Activated naive CD4-positive, alpha-beta T cell treated with anti-CD3 and anti-CD28 coated beads, Interleukin-2, amount 50 U/mL, for 16 hours (primary cell): ENCODE measurements around the gene LAIR2.
A peak's percentile ranks its signal among the peaks of the same experiment; 100 is the strongest.
"Not testable (repeated sequence)": the region's sequence is repeated elsewhere in the genome, so short reads cannot be mapped to it uniquely, and the experiment has no call there.

ENCODE experiments used
- DNase-seq: peaks from one replicate; pipeline ENCODE4 v3.0.0-alpha.2; 2020

Gene LAIR2

DNA sequence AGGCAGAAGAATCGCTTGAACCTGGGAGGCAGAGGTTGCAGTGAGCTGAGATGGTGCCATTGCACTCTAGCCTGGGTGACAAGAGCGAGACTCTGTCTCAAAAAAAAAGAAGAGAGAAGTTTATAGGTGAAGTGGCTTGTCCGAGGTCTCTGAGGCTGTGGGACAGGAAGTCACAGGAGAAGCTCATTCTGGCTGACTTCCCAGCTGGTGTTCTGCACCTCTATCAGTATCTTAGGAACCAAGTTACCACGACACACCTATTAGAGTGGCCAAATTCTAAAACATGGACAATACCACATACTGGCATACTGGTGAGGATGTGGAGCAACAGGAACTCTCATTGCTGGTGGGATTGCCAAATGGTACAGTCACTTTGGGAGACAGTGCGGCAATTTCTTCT is 7.3 kb upstream of the LAIR2 start:
- not testable (repeated sequence) for DNase-seq

- DNase-seq: not testable (repeated sequence)
These were observed 4.7 kb upstream of the LAIR2 start for GRCh38 chr19:54497747-54498450.

- DNase-seq: not testable (repeated sequence)
These were observed 4.2 kb upstream of the LAIR2 start for GRCh38 chr19:54498451-54498772.

DNA sequence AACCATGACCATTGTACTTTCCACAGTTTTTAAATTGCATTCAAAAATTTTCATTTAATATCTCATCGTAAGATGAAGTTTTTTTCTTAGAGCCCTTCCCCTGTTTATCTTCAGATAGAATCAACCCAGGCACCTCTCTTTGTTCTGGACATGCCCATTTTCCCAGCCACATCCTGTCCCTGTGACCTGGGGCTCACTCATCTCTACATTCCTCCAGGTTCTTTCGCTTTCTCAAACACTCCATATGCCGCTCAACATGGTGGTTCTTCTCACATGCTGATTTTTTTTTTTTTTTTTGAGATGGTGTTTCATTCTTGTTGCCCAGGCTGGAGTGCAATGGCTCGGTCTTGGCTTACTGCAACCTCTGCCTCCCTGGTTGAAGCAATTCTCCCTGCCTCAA is 2.9 kb downstream of the LAIR2 start:
- not testable (repeated sequence) for DNase-seq

DNA sequence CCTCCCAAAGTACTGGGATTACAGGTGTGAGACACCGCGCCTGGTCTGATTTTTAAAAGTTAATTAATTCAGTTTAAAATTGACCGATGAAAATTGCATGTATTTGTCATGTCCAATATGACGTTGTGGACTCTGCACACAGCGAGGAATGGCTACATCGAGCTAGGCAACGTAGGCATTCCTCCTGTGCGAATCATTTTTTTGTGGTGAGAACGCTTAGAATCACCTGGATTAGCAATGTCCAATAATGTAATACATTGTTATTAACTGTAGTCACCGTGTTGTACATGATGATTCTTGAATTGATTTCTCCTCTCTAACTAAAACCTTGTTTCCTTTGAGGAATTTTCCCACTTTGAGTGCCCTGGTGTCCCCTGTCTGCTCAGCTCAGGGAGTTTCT is 3.4 kb downstream of the LAIR2 start:
- DNase-seq: no peak

- DNase-seq: not testable (repeated sequence)
These were observed 4.5 kb downstream of the LAIR2 start for GRCh38 chr19:54507038-54507717.

DNA sequence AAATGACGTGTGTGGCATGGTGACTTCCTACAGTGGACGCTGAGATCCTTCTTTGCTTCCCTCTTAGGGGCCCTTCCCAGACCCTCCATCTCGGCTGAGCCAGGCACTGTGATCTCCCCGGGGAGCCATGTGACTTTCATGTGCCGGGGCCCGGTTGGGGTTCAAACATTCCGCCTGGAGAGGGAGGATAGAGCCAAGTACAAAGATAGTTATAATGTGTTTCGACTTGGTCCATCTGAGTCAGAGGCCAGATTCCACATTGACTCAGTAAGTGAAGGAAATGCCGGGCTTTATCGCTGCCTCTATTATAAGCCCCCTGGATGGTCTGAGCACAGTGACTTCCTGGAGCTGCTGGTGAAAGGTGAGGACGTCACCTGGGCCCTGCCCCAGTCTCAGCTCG is 5.2 kb downstream of the LAIR2 start:
- no peak for DNase-seq

GRCh38 chr19:54508487-54508886 is 5.9 kb downstream of the LAIR2 start:
- not testable (repeated sequence) for DNase-seq

DNA sequence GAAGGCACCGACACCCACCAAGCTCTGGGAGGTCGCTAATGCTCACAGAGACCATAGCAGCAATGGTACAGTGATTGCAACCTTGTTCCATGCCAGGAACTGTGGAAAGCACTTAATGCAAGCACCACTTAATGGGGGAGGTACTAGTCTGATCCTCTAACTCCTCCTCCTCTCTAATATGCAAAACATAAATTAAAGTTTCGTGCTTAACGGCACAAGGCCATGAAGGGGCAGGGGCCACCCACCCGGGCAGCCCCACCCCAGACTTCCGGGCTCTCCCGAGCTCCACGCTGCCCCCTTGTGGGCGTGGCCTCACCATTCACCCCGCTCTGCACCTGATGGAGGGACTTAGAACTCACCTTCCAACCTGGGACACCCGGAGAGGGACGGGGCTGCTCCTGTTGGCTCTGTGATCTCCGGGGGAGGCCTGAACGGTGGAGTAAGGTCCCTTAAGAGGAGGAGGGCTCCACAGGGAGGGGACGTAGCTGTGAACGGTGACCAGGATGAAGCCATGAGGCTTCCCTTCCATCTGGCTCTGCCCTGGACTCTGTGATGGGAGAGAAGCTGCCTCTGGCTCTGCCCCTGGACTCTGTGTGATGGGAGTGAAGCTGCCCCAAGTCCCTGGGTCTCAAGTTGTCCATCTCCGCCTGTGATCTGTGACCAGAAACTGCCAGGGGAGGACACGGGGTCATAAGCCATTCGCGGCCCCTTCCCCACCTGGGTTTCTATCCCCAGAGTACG is 6.7 kb downstream of the LAIR2 start:
- DNase-seq: not testable (repeated sequence)

GRCh38 chr19:54515156-54515555 is 12.5 kb downstream of the LAIR2 start:
- DNase-seq: no peak

- peak; percentile 48 for DNase-seq
These were observed 14.9 kb downstream of the LAIR2 start for GRCh38 chr19:54517483-54517882.

GRCh38 chr19:54518844-54519243 is 16.2 kb downstream of the LAIR2 start:
- peak; percentile 16 for DNase-seq

DNA sequence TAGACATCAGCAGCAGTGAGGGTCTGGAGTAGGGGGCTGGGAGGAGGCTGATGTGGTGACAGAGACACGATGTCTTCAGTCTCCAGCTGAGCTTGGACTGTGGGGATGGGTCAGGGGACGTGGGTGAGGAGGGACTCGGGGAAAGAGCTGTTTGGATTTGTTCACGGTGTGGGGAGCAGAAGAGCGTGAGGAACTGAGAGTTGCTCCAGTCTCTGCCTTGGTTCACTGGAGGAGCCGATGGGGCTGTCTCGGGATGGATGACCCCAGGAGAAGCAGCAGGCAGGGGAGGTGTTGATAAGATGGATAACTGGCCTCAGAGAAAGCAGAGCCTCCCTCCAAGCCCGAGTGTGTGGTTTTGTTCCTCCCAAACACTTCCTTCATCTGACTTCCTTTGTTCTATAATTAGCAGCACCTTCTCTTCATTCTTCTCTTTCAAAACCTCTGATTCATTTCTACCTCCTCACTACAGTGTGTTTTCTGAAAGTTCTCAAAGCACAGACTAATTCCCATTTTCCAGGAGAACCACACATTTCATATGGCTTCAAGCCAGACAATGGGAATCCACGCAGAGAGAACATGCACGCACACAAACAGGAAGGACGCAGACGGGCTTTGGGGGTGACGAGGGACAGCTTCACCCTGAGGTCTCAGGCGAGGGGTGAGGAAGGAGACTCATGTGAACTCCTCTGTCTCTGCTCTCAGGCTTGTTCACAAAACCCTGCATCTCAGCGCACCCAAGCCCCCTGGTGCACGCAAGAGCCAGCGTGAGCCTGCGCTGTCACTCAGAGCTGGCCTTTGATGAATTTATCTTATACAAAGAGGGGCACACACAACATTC is 18.6 kb downstream of the LAIR2 start:
- DNase-seq: peak; percentile 17

GRCh38 chr19:54521860-54522513 is 19.4 kb downstream of the LAIR2 start:
- DNase-seq: no peak

GRCh38 chr19:54523403-54523802 is 20.8 kb downstream of the LAIR2 start:
- DNase-seq: no peak

- DNase-seq: no peak
These were observed 23.0 kb downstream of the LAIR2 start for GRCh38 chr19:54525636-54526035.

DNA sequence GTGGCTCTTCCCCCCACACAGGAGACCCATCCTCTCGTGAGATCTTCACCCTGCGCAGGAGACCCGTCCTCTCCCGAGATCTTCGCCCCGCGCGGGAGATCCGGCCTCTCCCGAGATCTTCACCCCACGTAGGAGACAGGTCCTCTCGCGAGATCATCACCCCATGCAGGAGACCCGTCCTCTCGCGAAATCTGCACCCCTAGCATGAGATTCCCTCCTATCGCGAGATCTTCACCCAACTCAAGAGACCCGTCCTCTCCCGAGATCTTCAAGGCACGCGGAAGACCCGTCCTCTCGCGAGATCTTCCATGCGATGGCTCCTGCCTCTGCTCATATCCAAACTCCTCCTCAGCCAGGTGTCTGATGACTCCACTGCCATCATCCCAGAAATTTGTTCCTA is 24.3 kb downstream of the LAIR2 start:
- DNase-seq: no peak

- DNase-seq: no peak
These were observed 28.2 kb downstream of the LAIR2 start for GRCh38 chr19:54530866-54531265.

GRCh38 chr19:54532528-54532927 is 29.9 kb downstream of the LAIR2 start:
- no peak for DNase-seq

DNA sequence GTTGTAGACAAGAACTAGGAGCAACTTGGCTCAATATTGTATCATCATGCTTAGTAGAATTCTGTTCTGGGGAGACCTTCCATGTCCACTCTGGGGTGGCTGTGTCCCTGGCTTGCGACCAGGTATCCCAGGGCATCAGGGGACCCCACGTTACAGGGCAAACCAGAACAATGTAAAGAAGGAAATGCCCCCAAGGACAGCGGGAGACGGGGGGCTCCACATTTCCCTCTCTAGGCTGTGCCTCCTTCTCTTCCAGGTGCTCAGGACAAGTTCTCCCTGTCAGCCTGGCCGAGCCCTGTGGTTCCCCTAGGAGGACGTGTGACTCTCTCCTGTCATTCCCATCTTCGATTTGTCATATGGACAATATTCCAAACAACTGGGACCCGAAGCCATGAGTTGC is 30.8 kb downstream of the LAIR2 start:
- no peak for DNase-seq

DNA sequence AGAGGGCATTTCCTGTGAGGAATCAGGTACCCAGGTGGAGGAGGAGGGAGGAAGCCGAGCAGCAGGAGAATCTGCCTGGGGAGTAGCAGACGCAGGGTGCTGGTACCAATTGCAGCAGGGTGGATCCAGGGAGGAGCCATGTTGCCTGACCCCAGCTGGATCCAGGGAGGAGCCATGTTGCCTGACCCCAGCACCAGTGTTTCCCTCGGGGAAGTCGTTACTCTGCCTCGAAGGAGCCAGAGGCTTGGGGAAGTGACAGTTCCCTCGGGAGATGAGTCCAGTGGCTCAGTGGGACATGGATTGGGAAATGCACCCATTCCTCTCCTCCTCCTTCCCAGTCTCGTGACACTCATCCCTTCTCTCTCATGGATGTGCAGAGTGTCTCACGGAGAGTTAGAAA is 31.5 kb downstream of the LAIR2 start:
- no peak for DNase-seq

DNA sequence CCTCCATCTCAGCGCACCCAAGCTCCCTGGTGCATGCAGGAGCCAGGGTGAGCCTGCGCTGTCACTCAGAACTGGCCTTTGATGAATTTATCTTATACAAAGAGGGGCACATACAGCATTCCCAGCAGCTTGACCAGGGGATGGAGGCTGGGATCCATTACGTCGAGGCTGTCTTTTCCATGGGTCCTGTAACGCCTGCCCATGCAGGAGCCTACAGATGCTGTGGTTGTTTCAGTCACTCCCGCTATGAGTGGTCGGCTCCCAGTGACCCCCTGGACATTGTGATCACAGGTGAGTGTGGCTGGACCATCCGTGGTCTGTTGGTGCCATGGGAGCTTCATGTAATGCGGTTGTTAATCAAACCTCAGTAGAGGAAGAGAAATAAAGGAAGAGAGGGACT is 33.0 kb downstream of the LAIR2 start:
- DNase-seq: no peak

DNA sequence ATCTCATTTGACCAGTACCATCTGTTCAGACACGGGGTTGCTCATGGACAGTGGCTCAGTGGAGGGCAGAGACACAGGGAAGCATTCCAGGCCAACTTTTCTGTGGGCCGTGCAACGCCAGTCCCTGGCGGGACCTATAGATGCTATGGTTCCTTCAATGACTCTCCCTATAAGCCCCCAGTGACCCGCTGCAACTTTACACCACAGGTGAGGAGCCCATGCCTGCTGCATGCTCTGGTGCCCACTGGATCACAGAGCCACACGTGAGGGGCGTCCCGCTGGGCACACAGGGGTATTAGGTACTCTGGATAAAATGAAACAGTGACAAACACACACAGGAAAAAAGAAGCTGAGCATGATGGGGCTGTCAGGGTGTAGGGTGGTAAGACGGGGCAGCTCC is 34.3 kb downstream of the LAIR2 start:
- DNase-seq: no peak
